Spleen (tissue), 11 donors: ENCODE results near the gene SUB1. TPM values are rescaled to one million over a fixed set of nuclear protein-coding genes. Genes with fewer than 3 reads are reported as not detected.

Source experiments
- DNase-seq: peaks from one replicate; pipeline ENCODE4 v3.0.0-alpha.2; 2020
- H3K27ac ChIP-seq, 8 donors: fragments of 200-600 bp; sonication (generic) in 7 of 8; 1 replicate in 4 of 8; 2 replicates in 4 of 8; pipeline versions ENCODE4 v1.5.0 to v1.8.0; 2016 to 2021; ENCODE audit warnings: inconsistent platforms in 4 of 8, mild to moderate bottlenecking in 4 of 8, moderate library complexity in 1 of 8
- H3K27me3 ChIP-seq, 7 donors: fragments of 200-600 bp; sonication (generic) in 6 of 7; replicated peaks in 1 of 7; 1 replicate in 4 of 7; 2 replicates in 3 of 7; pipeline versions ENCODE4 v1.5.0 to v1.8.0; 2016 to 2021; ENCODE audit warnings: inconsistent platforms in 3 of 7, mild to moderate bottlenecking in 1 of 7
- H3K36me3 ChIP-seq, 6 donors: fragments of 200-600 bp; sonication (generic) in 5 of 6; 1 replicate in 4 of 6; 2 replicates in 2 of 6; pipeline versions ENCODE4 v1.5.0 to v1.8.0; 2016 to 2021; ENCODE audit warnings: inconsistent platforms in 2 of 6
- H3K4me1 ChIP-seq, 6 donors: fragments of 200-600 bp; sonication (generic) in 5 of 6; 1 replicate in 3 of 6; 2 replicates in 3 of 6; pipeline versions ENCODE4 v1.5.0 to v1.8.0; 2016 to 2021; ENCODE audit warnings: inconsistent platforms in 3 of 6
- H3K4me3 ChIP-seq, 8 donors: fragments of 200-600 bp; sonication (generic) in 7 of 8; 1 replicate in 4 of 8; 2 replicates in 4 of 8; pipeline versions ENCODE4 v1.5.0 to v1.8.0; 2016 to 2021; ENCODE audit warnings: inconsistent platforms in 4 of 8, mild to moderate bottlenecking in 4 of 8, moderate library complexity in 2 of 8
- H3K9me3 ChIP-seq, 8 donors: fragments of 200-600 bp; sonication (generic) in 7 of 8; 1 replicate in 4 of 8; 2 replicates in 4 of 8; pipeline versions ENCODE4 v1.5.0 to v1.8.0; 2016 to 2021; ENCODE audit warnings: inconsistent platforms in 4 of 8
- CTCF ChIP-seq, 11 experiments: fragments of 200-600 bp in 7 of 11; fragments of 450-650 bp in 4 of 11; sonication (generic) in 4 of 11; IDR thresholded peaks in 8 of 11; conservative IDR thresholded peaks in 3 of 11; 1 replicate in 7 of 11; 2 replicates in 4 of 11; pipeline versions ENCODE4 v1.4.0 to v1.8.0; 2016 to 2021; ENCODE audit warnings: antibody characterized with exemption in 11 of 11, inconsistent platforms in 4 of 11, mild to moderate bottlenecking in 1 of 11
- POLR2A ChIP-seq, 3 donors: fragments of 450-650 bp; IDR thresholded peaks; one replicate each; pipeline ENCODE4 v1.5.1; 2017; ENCODE audit warnings: antibody characterized with exemption in 3 of 3, mild to moderate bottlenecking in 1 of 3
- POLR2AphosphoS5 ChIP-seq, 3 donors: sonication (generic); formaldehyde crosslinking; IDR thresholded peaks; one replicate each; pipeline ENCODE4 v1.5.1; 2017; ENCODE audit warnings: antibody characterized with exemption in 3 of 3
- WGBS, 5 donors: extraction: QIAGEN DNeasy Blood & Tissue Kit in 3 of 5; methylation state at CpG; one replicate each; pipeline versions ENCODE4 v1.1.5 to v1.1.7; 2013 to 2018; 5-methylcytosine and 5-hydroxymethylcytosine counted together
- intact Hi-C: fragments of 100-400 bp; cut with DNase I; formaldehyde crosslinking; loops from one replicate; pipeline ENCODE4 v1.15.0; 2023; ENCODE audit warnings: low total_unique reads
- polyA plus RNA-seq, 3 donors: library from polyadenylated mRNA; stranded (reverse); fragments of 200-250 nt; gene quantifications; one replicate each; pipeline ENCODE4 v1.2.1, GENCODE V29; 2013
- total RNA-seq, 7 donors: library from RNA; depleted of rRNA in 3 of 7; stranded (reverse); fragments of >200 nt in 3 of 7; fragmentation: NEBNext Ultra II Directional in 4 of 7; extraction: Animal tissue kit (Norgen Biotek cat#: 25700) in 4 of 7; gene quantifications; one replicate each; pipeline versions ENCODE4 v1.1.0 to v1.2.1, GENCODE V29; 2016 to 2021
- donor health status: healthy with polysubstance abuse.
- donor health status: DM: no; HTN: no; CAD: no; lungs with moderate emphysema.
- donor health status: DM: no; HTN: no; CAD: no.
- donor health status: Bipolar disorder and iron deficiency.
- donor health status: healthy.
- donor health status: DM: no; HTN: no; CAD: no.
- donor health status: DM: yes; HTN: yes; CAD: no.

Gene SUB1
- total and polyA plus RNA-seq, 10 donors, result 157 to 262 (median 215) TPM

- intact Hi-C loops, result loop anchor here (5.0 kb wide), 1 partner anchor 381 kb away; no protein-coding TSS in a partner anchor
Observed at GRCh38 chr5:32613050-32613672, 27.8 kb downstream of the SUB1 start.

GRCh38 chr5:32615236-32615635 lies 29.9 kb downstream of the SUB1 start:
- Histone ChIP-seq H3K9me3 (no peaks in the 10 kb centered on the region), H3K4me1 (peaks cover 0 to 9% (median 2%) of the 10 kb centered on the region in 6 donors), H3K27me3 (no peaks in the 10 kb centered on the region), H3K27ac (no peak overlapping the region), H3K36me3 (no peaks in the 10 kb centered on the region), H3K4me3 (no peak overlapping the region)
- no peak for TF ChIP-seq POLR2A (IDR thresholded peaks at IDR 0.05)
- TF ChIP-seq CTCF (IDR thresholded peaks at IDR 0.05 in 8 of 11, conservative IDR thresholded peaks at IDR 0.05 in 3 of 11), result no peak
- TF ChIP-seq POLR2AphosphoS5 (IDR thresholded peaks at IDR 0.05), result no peak
- no peak for DNase-seq
- 50 to 68% (median 60%) methylated on average over 3 of the region's 3 CpGs for WGBS, 5 donors
- intact Hi-C loops, result no loop called here

More at GRCh38 chr5:32613050-32613672, 27.8 kb downstream of the SUB1 start:
- no peaks in the 10 kb centered on the region for H3K27me3 ChIP-seq
- no peak overlapping the region for H3K4me3 ChIP-seq
- peaks cover 0 to 9% (median 2%) of the 10 kb centered on the region in 6 donors for H3K4me1 ChIP-seq
- WGBS, 5 donors, result 7 to 15% (median 9%) methylated on average over 10 of the region's 10 CpGs
- no peak overlapping the region for H3K27ac ChIP-seq
- no peaks in the 10 kb centered on the region for H3K9me3 ChIP-seq
- H3K36me3 ChIP-seq, result peaks cover 0 to 15% (median 2%) of the 10 kb centered on the region in 6 donors
- peak; percentile 90 for DNase-seq
- TF ChIP-seq CTCF (IDR thresholded peaks at IDR 0.05 in 8 of 11, conservative IDR thresholded peaks at IDR 0.05 in 3 of 11), result peak; percentile 79 to 93 (median 88)
- TF ChIP-seq POLR2AphosphoS5 (IDR thresholded peaks at IDR 0.05), result no peak

GRCh38 chr5:32618962-32619361 lies 33.6 kb downstream of the SUB1 start:
- H3K4me1 ChIP-seq, result no peaks in the 10 kb centered on the region
- no peak overlapping the region for H3K4me3 ChIP-seq
- H3K27ac ChIP-seq, result no peak overlapping the region
- no peaks in the 10 kb centered on the region for H3K27me3 ChIP-seq
- TF ChIP-seq CTCF (IDR thresholded peaks at IDR 0.05 in 8 of 11, conservative IDR thresholded peaks at IDR 0.05 in 3 of 11), result no peak
- no peak for TF ChIP-seq POLR2AphosphoS5 (IDR thresholded peaks at IDR 0.05)
- TF ChIP-seq POLR2A (IDR thresholded peaks at IDR 0.05), result no peak
- 60 to 84% (median 79%) methylated on average over 2 of the region's 2 CpGs for WGBS, 5 donors
- intact Hi-C loops, result no loop called here
- no peaks in the 10 kb centered on the region for H3K9me3 ChIP-seq
- H3K36me3 ChIP-seq, result no peaks in the 10 kb centered on the region
- no peak for DNase-seq

- 73 to 88% (median 77%) methylated on average over 7 to 8 of the region's 8 CpGs for WGBS, 5 donors
- no peak for DNase-seq
- H3K36me3 ChIP-seq, result no peaks in the 10 kb centered on the region
- no peak overlapping the region for H3K4me3 ChIP-seq
- H3K27ac ChIP-seq, result no peak overlapping the region
- intact Hi-C loops, result no loop called here
- H3K9me3 ChIP-seq, result no peaks in the 10 kb centered on the region
- TF ChIP-seq POLR2AphosphoS5 (IDR thresholded peaks at IDR 0.05) (no peak), POLR2A (IDR thresholded peaks at IDR 0.05) (no peak), CTCF (IDR thresholded peaks at IDR 0.05 in 8 of 11, conservative IDR thresholded peaks at IDR 0.05 in 3 of 11) (no peak)
- H3K27me3 ChIP-seq, result no peaks in the 10 kb centered on the region
- H3K4me1 ChIP-seq, result no peaks in the 10 kb centered on the region
Observed at GRCh38 chr5:32621256-32621655, 35.9 kb downstream of the SUB1 start.
